Calu3 (cell line): ENCODE measurements around the gene CELF4. TPM values are rescaled to one million over a fixed set of nuclear protein-coding genes. Genes with fewer than 3 reads are reported as not detected.
A peak's percentile ranks its signal among the peaks of the same experiment; 100 is the strongest.

Experiments
- BruUV-seq: library from RNA; stranded (reverse); fragments of 400-500 nt; replicated peaks from 2 replicates; lab custom pipeline; 2021; lab: Mats Ljungman, UMichigan
- CTCF ChIA-PET: fragments of 300-600 bp; sonication (Branson Sonifier 250); formaldehyde crosslinking; loops from one replicate; lab custom pipeline; 2022; ENCODE audit warnings: antibody characterized with exemption; lab: Charles Lee
- DNase-seq: peaks from one replicate; pipeline ENCODE4 v3.0.0; 2022
- H3K27ac Mint-ChIP-seq: one replicate; pipeline ENCODE4 v1.8.0; 2022; ENCODE audit warnings: mixed read lengths; ENCODE audit not compliant: unreplicated experiment
- H3K27me3 Mint-ChIP-seq: one replicate; pipeline ENCODE4 v1.8.0; 2022; ENCODE audit warnings: mixed read lengths; ENCODE audit not compliant: unreplicated experiment
- H3K36me3 Mint-ChIP-seq: one replicate; pipeline ENCODE4 v1.8.0; 2022; ENCODE audit warnings: mild to moderate bottlenecking, moderate library complexity, mixed read lengths; ENCODE audit not compliant: insufficient read depth, unreplicated experiment
- H3K4me1 Mint-ChIP-seq: one replicate; pipeline ENCODE4 v1.8.0; 2022; ENCODE audit warnings: mild to moderate bottlenecking, low read depth, mixed read lengths; ENCODE audit not compliant: unreplicated experiment
- H3K4me3 Mint-ChIP-seq: one replicate; pipeline ENCODE4 v1.8.0; 2022; ENCODE audit warnings: mild to moderate bottlenecking, low read depth, moderate library complexity, mixed read lengths; ENCODE audit not compliant: unreplicated experiment
- H3K9me3 Mint-ChIP-seq: one replicate; pipeline ENCODE4 v1.8.0; 2022; ENCODE audit warnings: low read depth, mixed read lengths; ENCODE audit not compliant: unreplicated experiment
- CTCF ChIP-seq: fragments of 200-600 bp; IDR thresholded peaks from one replicate; pipeline ENCODE4 v1.8.0; 2022; ENCODE audit warnings: antibody characterized with exemption; ENCODE audit not compliant: unreplicated experiment
- intact Hi-C: fragments of 100-400 bp; cut with micrococcal nuclease; formaldehyde crosslinking; loops from one replicate; pipeline ENCODE4 v1.10.0; 2022; ENCODE audit not compliant: unreplicated experiment
- total RNA-seq: library from RNA; stranded (reverse); gene quantifications from 2 replicates; pipeline ENCODE4 v1.2.3, GENCODE V29; 2022

Gene CELF4
- total RNA-seq, 1 experiment from 2014 or later: 7.8 TPM

DNA sequence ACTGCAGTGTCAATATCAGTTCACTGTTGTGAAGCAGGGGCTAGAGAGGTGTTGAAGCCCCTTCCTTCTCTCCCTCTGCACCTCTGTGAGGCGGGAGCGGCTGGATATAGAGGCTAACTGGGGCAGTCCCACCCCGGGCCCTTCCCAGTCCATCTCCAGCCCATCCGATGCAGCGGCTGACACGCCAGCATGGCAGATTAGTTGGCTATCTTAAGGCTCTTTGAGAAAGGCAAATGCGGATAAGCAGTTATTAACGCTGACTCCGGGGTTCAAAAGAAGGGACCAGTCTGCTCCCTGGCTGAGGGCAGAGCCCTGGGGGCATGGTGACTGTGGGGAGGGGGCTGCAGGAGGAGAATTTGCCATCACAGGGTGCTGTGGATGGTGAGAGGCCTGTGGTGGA lies 76.6 kb downstream of the CELF4 start:
- no peak for DNase-seq
- H3K36me3 Mint-ChIP-seq: no peaks in the 10 kb centered on the region
- no peaks in the 10 kb centered on the region for H3K9me3 Mint-ChIP-seq
- BruUV-seq: no TSS peak
- CTCF ChIA-PET: no interaction called here
- no peak overlapping the region for H3K27ac Mint-ChIP-seq
- no peak for TF ChIP-seq CTCF
- peaks cover 100% of the 10 kb centered on the region for H3K27me3 Mint-ChIP-seq
- H3K4me3 Mint-ChIP-seq: no peak overlapping the region
- intact Hi-C loops: no loop called here
- no peaks in the 10 kb centered on the region for H3K4me1 Mint-ChIP-seq

DNA sequence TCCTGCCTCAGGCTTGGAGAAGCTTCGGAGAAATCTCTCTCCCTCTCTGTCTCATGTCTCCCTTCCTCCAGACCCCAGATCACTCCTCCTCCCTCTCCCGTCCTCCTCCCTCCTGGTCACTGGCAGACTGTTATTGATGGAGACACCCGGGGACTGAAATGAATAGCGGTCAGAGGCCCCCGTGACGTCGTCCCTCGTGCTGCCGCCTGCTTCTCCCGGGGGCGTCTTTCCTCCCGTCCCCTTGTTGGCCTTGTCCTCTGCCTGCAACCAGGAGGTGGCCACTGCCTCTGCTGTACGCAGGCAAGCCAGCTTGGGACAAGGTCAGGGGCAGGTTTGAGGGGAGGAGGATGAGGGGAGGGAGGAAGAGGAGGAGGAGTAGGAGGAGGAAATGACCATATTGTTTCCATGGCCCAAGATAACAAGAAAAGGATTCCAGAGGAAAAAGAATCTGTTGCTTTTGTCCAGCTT lies 78.2 kb downstream of the CELF4 start:
- BruUV-seq: no TSS peak
- peaks cover 100% of the 10 kb centered on the region for H3K27me3 Mint-ChIP-seq
- CTCF ChIA-PET: no interaction called here
- DNase-seq: no peak
- H3K36me3 Mint-ChIP-seq: no peaks in the 10 kb centered on the region
- no peak overlapping the region for H3K27ac Mint-ChIP-seq
- H3K9me3 Mint-ChIP-seq: no peaks in the 10 kb centered on the region
- no peaks in the 10 kb centered on the region for H3K4me1 Mint-ChIP-seq
- TF ChIP-seq CTCF: no peak
- intact Hi-C loops: no loop called here
- H3K4me3 Mint-ChIP-seq: no peak overlapping the region

DNA sequence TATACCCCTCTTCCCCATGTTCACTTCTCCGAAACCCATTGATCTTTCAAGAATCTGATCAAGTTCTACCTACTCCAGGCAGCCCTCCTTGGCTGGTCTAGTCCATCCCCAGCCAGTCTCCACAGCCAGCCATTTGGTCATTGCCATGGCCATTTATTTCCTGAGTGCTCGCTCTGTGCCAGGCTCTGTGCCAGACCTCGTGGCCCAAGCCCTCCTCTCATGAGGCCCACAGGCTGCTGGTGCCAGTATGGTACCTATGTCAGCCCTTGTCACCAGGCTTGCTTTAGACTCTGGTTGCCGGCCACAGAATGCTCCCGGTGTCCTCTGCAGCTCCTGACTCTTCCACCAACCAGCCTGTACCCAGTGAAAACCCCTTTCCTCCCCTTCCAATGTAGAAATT lies 78.8 kb downstream of the CELF4 start:
- H3K36me3 Mint-ChIP-seq: no peaks in the 10 kb centered on the region
- no peak overlapping the region for H3K4me3 Mint-ChIP-seq
- intact Hi-C loops: no loop called here
- CTCF ChIA-PET: no interaction called here
- peaks cover 100% of the 10 kb centered on the region for H3K27me3 Mint-ChIP-seq
- BruUV-seq: no TSS peak
- no peaks in the 10 kb centered on the region for H3K9me3 Mint-ChIP-seq
- H3K4me1 Mint-ChIP-seq: no peaks in the 10 kb centered on the region
- peak overlapping the region; percentile 11 for H3K27ac Mint-ChIP-seq
- no peak for DNase-seq
- TF ChIP-seq CTCF: no peak

GRCh38 chr18:37484983-37485834 lies 80.4 kb downstream of the CELF4 start:
- intact Hi-C loops: no loop called here
- no peak overlapping the region for H3K27ac Mint-ChIP-seq
- H3K36me3 Mint-ChIP-seq: no peaks in the 10 kb centered on the region
- no peaks in the 10 kb centered on the region for H3K4me1 Mint-ChIP-seq
- CTCF ChIA-PET: interaction anchor here (0.7 to 0.8 kb wide), 3 partner anchors 9 to 116 kb away, joined by 3 to 6 read pairs (median 3); no protein-coding TSS in a partner anchor
- no peaks in the 10 kb centered on the region for H3K9me3 Mint-ChIP-seq
- peak; percentile 45 for DNase-seq
- no TSS peak for BruUV-seq
- peak overlapping the region; percentile 23 for H3K4me3 Mint-ChIP-seq
- H3K27me3 Mint-ChIP-seq: peaks cover 100% of the 10 kb centered on the region
- TF ChIP-seq CTCF: no peak
